Spinal cord (tissue), 10 donors: Measurements from ENCODE around the gene KIF22. TPM values are rescaled to one million over a fixed set of nuclear protein-coding genes. Genes with fewer than 3 reads are reported as not detected.

Experiments used
- DNase-seq, 6 donors: peaks; one replicate each; pipeline versions ENCODE4 v3.0.0 to v3.0.0-alpha.2; 2013 to 2015; ENCODE audit warnings: low spot score in 6 of 6, low read depth in 4 of 6
- H3K27ac ChIP-seq: one replicate; pipeline ENCODE4 v1.5.1; 2013; ENCODE audit warnings: low read depth, low read length, control low read depth
- H3K27me3 ChIP-seq: one replicate; pipeline ENCODE4 v1.6.1; 2013; ENCODE audit warnings: low read length; ENCODE audit not compliant: control insufficient read depth, insufficient read depth
- H3K36me3 ChIP-seq: one replicate; pipeline ENCODE4 v1.6.1; 2013; ENCODE audit warnings: low read length; ENCODE audit not compliant: control insufficient read depth, insufficient read depth
- H3K4me1 ChIP-seq: one replicate; pipeline ENCODE4 v1.6.1; 2013; ENCODE audit warnings: low read length; ENCODE audit not compliant: control insufficient read depth, insufficient read depth
- H3K4me3 ChIP-seq: one replicate; pipeline ENCODE4 v1.5.1; 2013; ENCODE audit warnings: low read depth, low read length, control low read depth
- H3K9me3 ChIP-seq: one replicate; pipeline ENCODE4 v1.6.1; 2013; ENCODE audit warnings: low read length; ENCODE audit not compliant: control insufficient read depth, insufficient read depth
- WGBS: methylation state at CpG from one replicate; pipeline ENCODE4 v1.1.5; 2013; ENCODE audit warnings: missing lambda C conversion rate; ENCODE audit not compliant: insufficient coverage; 5-methylcytosine and 5-hydroxymethylcytosine counted together
- polyA plus RNA-seq, 2 donors: library from polyadenylated mRNA; unstranded; fragments of 120-200 nt; gene quantifications; one replicate each; pipeline ENCODE4 v1.2.1, GENCODE V29; 2013; ENCODE audit not compliant: insufficient read length in 2 of 2
- total RNA-seq, 2 donors: library from RNA; depleted of rRNA in 1 of 2; stranded (reverse); fragments of 120-200 nt in 1 of 2; fragments of >200 nt in 1 of 2; gene quantifications; one replicate each; pipeline versions ENCODE4 v1.2.3 to v1.2.4, GENCODE V29; 2013 to 2014
- donor health status: healthy.

Gene KIF22
- total and polyA plus RNA-seq, 4 donors: 30.2 to 56.4 (median 49.5) TPM

- no peaks in the 10 kb centered on the region for H3K27me3 ChIP-seq
- WGBS: 96% methylated on average over 3 of the region's 5 CpGs
- no peaks in the 10 kb centered on the region for H3K4me1 ChIP-seq
- H3K9me3 ChIP-seq: no peaks in the 10 kb centered on the region
- H3K36me3 ChIP-seq: peaks cover 8% of the 10 kb centered on the region
- no peak for DNase-seq
- no peak overlapping the region for H3K27ac ChIP-seq
- no peak overlapping the region for H3K4me3 ChIP-seq
Measured at GRCh38 chr16:29834079-29834478, 43.5 kb downstream of the KIF22 start.

- no peak for DNase-seq
- Histone ChIP-seq H3K36me3 (peaks cover 8% of the 10 kb centered on the region), H3K4me1 (no peaks in the 10 kb centered on the region), H3K27ac (no peak overlapping the region), H3K27me3 (no peaks in the 10 kb centered on the region), H3K4me3 (no peak overlapping the region), H3K9me3 (no peaks in the 10 kb centered on the region)
- 95% methylated on average over 5 of the region's 7 CpGs for WGBS
Measured at GRCh38 chr16:29835926-29836325, 45.4 kb downstream of the KIF22 start.

GRCh38 chr16:29836623-29837022 lies 46.1 kb downstream of the KIF22 start:
- 74% methylated on average over 14 of the region's 15 CpGs for whole genome bisulfite sequencing
- Histone ChIP-seq H3K27ac (no peak overlapping the region), H3K27me3 (no peaks in the 10 kb centered on the region), H3K9me3 (no peaks in the 10 kb centered on the region), H3K4me1 (no peaks in the 10 kb centered on the region), H3K36me3 (peaks cover 11% of the 10 kb centered on the region), H3K4me3 (no peak overlapping the region)
- no peak for DNase-seq

- H3K4me1 ChIP-seq: no peaks in the 10 kb centered on the region
- DNase-seq: no peak
- peaks cover 14% of the 10 kb centered on the region for H3K36me3 ChIP-seq
- H3K4me3 ChIP-seq: no peak overlapping the region
- no peak overlapping the region for H3K27ac ChIP-seq
- WGBS: 82% methylated on average over 2 of the region's 5 CpGs
- H3K27me3 ChIP-seq: no peaks in the 10 kb centered on the region
- no peaks in the 10 kb centered on the region for H3K9me3 ChIP-seq
Measured at GRCh38 chr16:29837841-29838240, 47.3 kb downstream of the KIF22 start.

GRCh38 chr16:29839822-29840221 lies 49.3 kb downstream of the KIF22 start:
- Histone ChIP-seq H3K27me3 (no peaks in the 10 kb centered on the region), H3K27ac (no peak overlapping the region), H3K4me3 (no peak overlapping the region), H3K4me1 (no peaks in the 10 kb centered on the region), H3K9me3 (no peaks in the 10 kb centered on the region), H3K36me3 (peaks cover 12% of the 10 kb centered on the region)
- WGBS: 94% methylated on average over 2 of the region's 6 CpGs
- no peak for DNase-seq

- no peaks in the 10 kb centered on the region for H3K27me3 ChIP-seq
- peaks cover 12% of the 10 kb centered on the region for H3K36me3 ChIP-seq
- H3K9me3 ChIP-seq: no peaks in the 10 kb centered on the region
- no peaks in the 10 kb centered on the region for H3K4me1 ChIP-seq
- H3K27ac ChIP-seq: no peak overlapping the region
- H3K4me3 ChIP-seq: no peak overlapping the region
- DNase-seq: no peak
- 82% methylated on average over 10 of the region's 10 CpGs for WGBS
Measured at GRCh38 chr16:29840240-29840639, 49.7 kb downstream of the KIF22 start.

- no peak for DNase-seq
- H3K4me1 ChIP-seq: no peaks in the 10 kb centered on the region
- H3K27ac ChIP-seq: no peak overlapping the region
- H3K4me3 ChIP-seq: no peak overlapping the region
- H3K27me3 ChIP-seq: no peaks in the 10 kb centered on the region
- 86% methylated on average over 23 of the region's 23 CpGs for WGBS
- peaks cover 17% of the 10 kb centered on the region for H3K36me3 ChIP-seq
- H3K9me3 ChIP-seq: no peaks in the 10 kb centered on the region
Measured at GRCh38 chr16:29841631-29842030, 51.1 kb downstream of the KIF22 start.

GRCh38 chr16:29842732-29843346 lies 52.3 kb downstream of the KIF22 start:
- no peak for DNase-seq
- H3K4me1 ChIP-seq: no peaks in the 10 kb centered on the region
- WGBS: 89% methylated on average over 9 of the region's 9 CpGs
- H3K36me3 ChIP-seq: peaks cover 18% of the 10 kb centered on the region
- H3K4me3 ChIP-seq: no peak overlapping the region
- H3K27ac ChIP-seq: no peak overlapping the region
- H3K27me3 ChIP-seq: no peaks in the 10 kb centered on the region
- H3K9me3 ChIP-seq: no peaks in the 10 kb centered on the region

- peaks cover 18% of the 10 kb centered on the region for H3K36me3 ChIP-seq
- 91% methylated on average over 5 of the region's 8 CpGs for whole genome bisulfite sequencing
- no peaks in the 10 kb centered on the region for H3K4me1 ChIP-seq
- H3K9me3 ChIP-seq: no peaks in the 10 kb centered on the region
- no peak overlapping the region for H3K4me3 ChIP-seq
- DNase-seq: no peak
- no peak overlapping the region for H3K27ac ChIP-seq
- no peaks in the 10 kb centered on the region for H3K27me3 ChIP-seq
Measured at GRCh38 chr16:29843931-29844330, 53.4 kb downstream of the KIF22 start.

- no peaks in the 10 kb centered on the region for H3K9me3 ChIP-seq
- H3K4me1 ChIP-seq: no peaks in the 10 kb centered on the region
- peaks cover 18% of the 10 kb centered on the region for H3K36me3 ChIP-seq
- no peaks in the 10 kb centered on the region for H3K27me3 ChIP-seq
- no peak overlapping the region for H3K4me3 ChIP-seq
- no peak overlapping the region for H3K27ac ChIP-seq
- WGBS: 89% methylated on average over 27 of the region's 28 CpGs
- no peak for DNase-seq
Measured at GRCh38 chr16:29844575-29845331, 54.2 kb downstream of the KIF22 start.
